Smooth muscle cell (in vitro differentiated cells): ENCODE data around the gene CTXND1. TPM values are rescaled to one million over a fixed set of nuclear protein-coding genes. Genes with fewer than 3 reads are reported as not detected.

Experiments used
- DNase-seq: peaks from one replicate; lab custom pipeline; 2025; ENCODE audit not compliant: unreplicated experiment; lab: John Stamatoyannopoulos, UW
- H2AFZ ChIP-seq: fragments of 200-600 bp; sonication (generic); 2 replicates; pipeline ENCODE4 v1.6.0; 2016; ENCODE audit warnings: antibody characterized with exemption, low read depth, mild to moderate bottlenecking
- H3F3A ChIP-seq: fragments of 200-600 bp; sonication (generic); 2 replicates; pipeline ENCODE4 v1.6.0; 2017; ENCODE audit warnings: antibody characterized with exemption, low read depth
- H3K27ac ChIP-seq: fragments of 200-600 bp; sonication (generic); 2 replicates; pipeline ENCODE4 v1.5.1; 2016; ENCODE audit warnings: low read depth, mild to moderate bottlenecking
- H3K27me3 ChIP-seq: fragments of 200-600 bp; sonication (generic); 2 replicates; pipeline ENCODE4 v1.6.1; 2016; ENCODE audit warnings: low read depth, mild to moderate bottlenecking
- H3K36me3 ChIP-seq: fragments of 200-600 bp; sonication (generic); 2 replicates; pipeline ENCODE4 v1.5.1; 2016; ENCODE audit warnings: low read depth
- H3K4me1 ChIP-seq: fragments of 200-600 bp; sonication (generic); 2 replicates; pipeline ENCODE4 v1.5.1; 2016; ENCODE audit warnings: low read depth
- H3K4me2 ChIP-seq: fragments of 200-600 bp; sonication (generic); 2 replicates; pipeline ENCODE4 v1.6.0; 2016; ENCODE audit warnings: mild to moderate bottlenecking
- H3K4me3 ChIP-seq: fragments of 200-600 bp; sonication (generic); 2 replicates; pipeline ENCODE4 v1.5.1; 2016; ENCODE audit warnings: mild to moderate bottlenecking
- H3K79me2 ChIP-seq: fragments of 200-600 bp; sonication (generic); 2 replicates; pipeline ENCODE4 v1.6.0; 2016; ENCODE audit warnings: low read depth, mild to moderate bottlenecking
- H3K9ac ChIP-seq: fragments of 200-600 bp; sonication (generic); 2 replicates; pipeline ENCODE4 v1.6.0; 2016; ENCODE audit warnings: low read depth
- H3K9me3 ChIP-seq: fragments of 200-600 bp; sonication (generic); replicated peaks from 2 replicates; pipeline ENCODE4 v1.5.1; 2016; ENCODE audit warnings: low read depth
- H4K20me1 ChIP-seq: fragments of 200-600 bp; sonication (generic); 2 replicates; pipeline ENCODE4 v1.6.0; 2016; ENCODE audit warnings: low read depth
- CTCF ChIP-seq: fragments of 200-600 bp; sonication (generic); IDR thresholded peaks from 2 replicates; pipeline ENCODE4 v1.5.1; 2017; ENCODE audit warnings: borderline replicate concordance, mild to moderate bottlenecking, antibody characterized with exemption; ENCODE audit not compliant: insufficient read depth, poor library complexity, severe bottlenecking
- WGBS: methylation state at CpG from one replicate; pipeline ENCODE4 v1.1.7; 2016; ENCODE audit warnings: low lambda C conversion rate; 5-methylcytosine and 5-hydroxymethylcytosine counted together
- polyA plus RNA-seq: library from polyadenylated mRNA; unstranded; fragments of >200 nt; fragmentation: Nextera tagmentation; extraction: Ambion mirVana; gene quantifications from 2 replicates; pipeline ENCODE4 v1.2.1, GENCODE V29; 2016
- total RNA-seq: library from RNA; depleted of rRNA; stranded (reverse); fragments of >200 nt; gene quantifications from 2 replicates; pipeline ENCODE4 v1.2.3, GENCODE V29; 2014

Gene CTXND1
- total and polyA plus RNA-seq, 2 experiments from 2014 or later: 0.06 TPM; not detected in 1

- no peaks in the 10 kb centered on the region for H3K4me1 ChIP-seq
- no peaks in the 10 kb centered on the region for H3K79me2 ChIP-seq
- H3K9me3 ChIP-seq: no peaks in the 10 kb centered on the region
- no peaks in the 10 kb centered on the region for H3F3A ChIP-seq
- H4K20me1 ChIP-seq: no peaks in the 10 kb centered on the region
- H2AFZ ChIP-seq: no peak overlapping the region
- H3K4me2 ChIP-seq: no peak overlapping the region
- H3K27ac ChIP-seq: no peak overlapping the region
- H3K27me3 ChIP-seq: peaks cover 9% of the 10 kb centered on the region
- TF ChIP-seq CTCF: no peak
- H3K9ac ChIP-seq: no peak overlapping the region
- WGBS: 74% methylated on average over 1 of the region's 1 CpG
- no peak for DNase-seq
- no peak overlapping the region for H3K4me3 ChIP-seq
- H3K36me3 ChIP-seq: no peaks in the 10 kb centered on the region
These were observed 23.0 kb upstream of the CTXND1 start for GRCh38 chr15:80274996-80275395.

GRCh38 chr15:80274554-80274953 is 22.5 kb upstream of the CTXND1 start:
- H4K20me1 ChIP-seq: no peaks in the 10 kb centered on the region
- no peak for DNase-seq
- no peaks in the 10 kb centered on the region for H3K36me3 ChIP-seq
- H3K27me3 ChIP-seq: peaks cover 14% of the 10 kb centered on the region
- no peak overlapping the region for H2AFZ ChIP-seq
- no peak for TF ChIP-seq CTCF
- no peaks in the 10 kb centered on the region for H3K4me1 ChIP-seq
- no peaks in the 10 kb centered on the region for H3K79me2 ChIP-seq
- 84% methylated on average over 3 of the region's 3 CpGs for WGBS
- H3K4me3 ChIP-seq: no peak overlapping the region
- no peak overlapping the region for H3K4me2 ChIP-seq
- H3K9ac ChIP-seq: no peak overlapping the region
- no peak overlapping the region for H3K27ac ChIP-seq
- H3F3A ChIP-seq: no peaks in the 10 kb centered on the region
- no peaks in the 10 kb centered on the region for H3K9me3 ChIP-seq

- Histone ChIP-seq H3K36me3 (no peaks in the 10 kb centered on the region), H3K9me3 (no peaks in the 10 kb centered on the region), H2AFZ (no peak overlapping the region), H4K20me1 (no peaks in the 10 kb centered on the region), H3K9ac (no peak overlapping the region), H3K79me2 (no peaks in the 10 kb centered on the region), H3K27ac (no peak overlapping the region), H3K4me1 (no peaks in the 10 kb centered on the region), H3F3A (no peaks in the 10 kb centered on the region), H3K27me3 (peaks cover 30% of the 10 kb centered on the region), H3K4me2 (no peak overlapping the region), H3K4me3 (no peak overlapping the region)
- 90% methylated on average over 2 of the region's 2 CpGs for WGBS
- DNase-seq: no peak
- no peak for TF ChIP-seq CTCF
These were observed 21.0 kb upstream of the CTXND1 start for GRCh38 chr15:80272987-80273386.

- Histone ChIP-seq H3F3A (no peaks in the 10 kb centered on the region), H3K27me3 (peaks cover 46% of the 10 kb centered on the region), H3K9me3 (no peaks in the 10 kb centered on the region), H2AFZ (no peak overlapping the region), H3K79me2 (no peaks in the 10 kb centered on the region), H3K4me3 (no peak overlapping the region), H3K36me3 (no peaks in the 10 kb centered on the region), H3K27ac (no peak overlapping the region), H3K4me2 (no peak overlapping the region), H3K9ac (no peak overlapping the region), H3K4me1 (no peaks in the 10 kb centered on the region), H4K20me1 (no peaks in the 10 kb centered on the region)
- WGBS: 73% methylated on average over 1 of the region's 1 CpG
- DNase-seq: no peak
- TF ChIP-seq CTCF: no peak
These were observed 18.5 kb upstream of the CTXND1 start for GRCh38 chr15:80270472-80270871.
